Measurements from ENCODE around the gene GPA33. TPM values are rescaled to one million over a fixed set of nuclear protein-coding genes. Genes with fewer than 3 reads are reported as not detected.
A peak's percentile ranks its signal among the peaks of the same experiment; 100 is the strongest.

The GPA33 gene
- not detected for polyA plus RNA-seq (2013, experiment 1 of 2; ENCODE audit: insufficient read length)
- not detected for polyA plus RNA-seq (2013, experiment 2 of 2; ENCODE audit: insufficient read length)

GRCh38 chr1:167090314-167090942, at the start of gene GPA33:
Gene GPA33, minus strand, starts transcription at chr1:167090377. Its CDS starts 90 bp downstream, at chr1:167090287.
- DNase-seq, result no peak

GRCh38 chr1:167138703-167139102, 48.5 kb upstream of the GPA33 start:
- no peak for DNase-seq

- no peak for DNase-seq
Observed at GRCh38 chr1:167137793-167138510, 47.8 kb upstream of the GPA33 start.

GRCh38 chr1:167137332-167137781, 47.2 kb upstream of the GPA33 start:
- DNase-seq, result no peak

GRCh38 chr1:167136806-167137205, 46.6 kb upstream of the GPA33 start:
- no peak for DNase-seq

- DNase-seq, result peak; percentile 31
Observed at GRCh38 chr1:167136191-167136614, 46.0 kb upstream of the GPA33 start.

- DNase-seq, result no peak
Observed at GRCh38 chr1:167135281-167135840, 45.2 kb upstream of the GPA33 start.

- DNase-seq, result no peak
Observed at GRCh38 chr1:167132301-167133010, 42.3 kb upstream of the GPA33 start.

GRCh38 chr1:167130829-167131510, 40.8 kb upstream of the GPA33 start:
- DNase-seq, result no peak

GRCh38 chr1:167128261-167129227, 38.4 kb upstream of the GPA33 start:
- no peak for DNase-seq

GRCh38 chr1:167127661-167128060, 37.5 kb upstream of the GPA33 start:
- no peak for DNase-seq

- DNase-seq, result no peak
Observed at GRCh38 chr1:167127236-167127635, 37.1 kb upstream of the GPA33 start.

- DNase-seq, result no peak
Observed at GRCh38 chr1:167126811-167127210, 36.6 kb upstream of the GPA33 start.

GRCh38 chr1:167126317-167126716, 36.1 kb upstream of the GPA33 start:
- DNase-seq, result no peak

GRCh38 chr1:167122568-167122967, 32.4 kb upstream of the GPA33 start:
- no peak for DNase-seq

- DNase-seq, result no peak
Observed at GRCh38 chr1:167122121-167122480, 31.9 kb upstream of the GPA33 start.

GRCh38 chr1:167121375-167122120, 31.4 kb upstream of the GPA33 start:
- peak; percentile 24 for DNase-seq

GRCh38 chr1:167120899-167121298, 30.7 kb upstream of the GPA33 start:
- no peak for DNase-seq

- DNase-seq, result no peak
Observed at GRCh38 chr1:167119696-167120095, 29.5 kb upstream of the GPA33 start.

GRCh38 chr1:167118188-167118587, 28.0 kb upstream of the GPA33 start:
- no peak for DNase-seq
